IMR-90 (cell line): ENCODE results near the gene UTF1. TPM values are rescaled to one million over a fixed set of nuclear protein-coding genes. Genes with fewer than 3 reads are reported as not detected.

Experiments
- ATAC-seq: fragments of 200-7000 bp; cut with Tn5 transposase; 2 replicates; pipeline ENCODE4 v1.9.1; 2020; ENCODE audit warnings: low read depth, mild to moderate bottlenecking, moderate library complexity
- BruUV-seq: library from RNA; stranded (reverse); fragments of 400-500 nt; replicated peaks from 2 replicates; lab custom pipeline; 2021; lab: Mats Ljungman, UMichigan
- CTCF ChIA-PET: fragments of 300-600 bp; formaldehyde crosslinking; extraction: SDS; loops from one replicate; lab custom pipeline; 2021; ENCODE audit warnings: antibody characterized with exemption; lab: Yijun Ruan, JAX
- POLR2A ChIA-PET: fragments of 300-600 bp; sonication (Branson Sonifier 250); formaldehyde crosslinking; loops from one replicate; lab custom pipeline; 2022; ENCODE audit warnings: antibody characterized with exemption; ENCODE audit not compliant: unreplicated experiment; lab: Charles Lee
- DNase-seq: peaks from one replicate; pipeline ENCODE4 v3.0.0; 2013
- H2AFZ ChIP-seq: replicated peaks from 2 replicates; pipeline ENCODE3; 2013; ENCODE audit warnings: low read length, mild to moderate bottlenecking; ENCODE audit not compliant: poor library complexity
- H2AK5ac ChIP-seq: 2 replicates; pipeline ENCODE4 v1.6.1; 2013; ENCODE audit warnings: low read depth, low read length, inconsistent platforms
- H2AK9ac ChIP-seq: replicated peaks from 2 replicates; pipeline ENCODE3; 2013; ENCODE audit warnings: mild to moderate bottlenecking, low read depth, low read length, moderate library complexity; ENCODE audit not compliant: poor library complexity
- H2BK120ac ChIP-seq: 2 replicates; pipeline ENCODE4 v1.6.1; 2013; ENCODE audit warnings: low read depth, low read length, inconsistent platforms
- H2BK15ac ChIP-seq: 3 replicates; pipeline ENCODE4 v1.6.1; 2013; ENCODE audit warnings: low read depth, low read length, inconsistent platforms
- H2BK20ac ChIP-seq: 2 replicates; pipeline ENCODE4 v1.6.1; 2013; ENCODE audit warnings: low read depth, mild to moderate bottlenecking, inconsistent platforms, low read length, moderate library complexity
- H2BK5ac ChIP-seq: 2 replicates; pipeline ENCODE4 v1.6.1; 2013; ENCODE audit warnings: mild to moderate bottlenecking, low read depth, low read length, inconsistent platforms; ENCODE audit not compliant: poor library complexity, severe bottlenecking
- H3K14ac ChIP-seq: replicated peaks from 2 replicates; pipeline ENCODE4 v1.6.1; 2013; ENCODE audit warnings: low read depth, low read length, inconsistent platforms
- H3K18ac ChIP-seq: 2 replicates; pipeline ENCODE4 v1.6.1; 2013; ENCODE audit warnings: low read depth, low read length, control low read depth
- H3K23ac ChIP-seq: 2 replicates; pipeline ENCODE4 v1.6.1; 2013; ENCODE audit warnings: low read depth, low read length, inconsistent platforms
- H3K27ac ChIP-seq: 2 replicates; pipeline ENCODE4 v1.5.1; 2013; ENCODE audit warnings: mild to moderate bottlenecking, control low read depth, low read length; ENCODE audit not compliant: insufficient read depth
- H3K27me3 ChIP-seq: 2 replicates; pipeline ENCODE4 v1.6.1; 2013; ENCODE audit warnings: low read length; ENCODE audit not compliant: control insufficient read depth, insufficient read depth
- H3K36me3 ChIP-seq: 2 replicates; pipeline ENCODE4 v1.6.1; 2013; ENCODE audit warnings: low read length, mixed read lengths; ENCODE audit not compliant: control insufficient read depth, insufficient read depth
- H3K4ac ChIP-seq: 2 replicates; pipeline ENCODE4 v1.6.1; 2013; ENCODE audit warnings: low read depth, low read length, inconsistent platforms
- H3K4me1 ChIP-seq: 2 replicates; pipeline ENCODE4 v1.6.1; 2013; ENCODE audit warnings: low read length, mixed read lengths; ENCODE audit not compliant: control insufficient read depth, insufficient read depth
- H3K4me2 ChIP-seq: 2 replicates; pipeline ENCODE4 v1.6.1; 2013; ENCODE audit warnings: low read depth, mild to moderate bottlenecking, control low read depth, low read length, moderate library complexity
- H3K4me3 ChIP-seq: 2 replicates; pipeline ENCODE4 v1.5.1; 2013; ENCODE audit warnings: low read depth, mild to moderate bottlenecking, control low read depth, low read length, moderate library complexity; ENCODE audit not compliant: insufficient read depth
- H3K56ac ChIP-seq: 2 replicates; pipeline ENCODE4 v1.6.1; 2013; ENCODE audit warnings: low read length, inconsistent platforms; ENCODE audit not compliant: insufficient read depth; ENCODE audit errors: extremely low read depth
- H3K79me1 ChIP-seq, 2 experiments: 2 replicates each; pipeline ENCODE4 v1.6.1; 2013; ENCODE audit warnings: low read length in 2 of 2, inconsistent platforms in 1 of 2, low read depth in 1 of 2
- H3K9ac ChIP-seq: 2 replicates; pipeline ENCODE4 v1.6.1; 2013; ENCODE audit warnings: low read depth, low read length, control low read depth
- H3K9me1 ChIP-seq: 2 replicates; pipeline ENCODE4 v1.6.1; 2013; ENCODE audit warnings: low read length, inconsistent platforms; ENCODE audit not compliant: insufficient read depth
- H3K9me3 ChIP-seq: 2 replicates; pipeline ENCODE4 v1.6.1; 2013; ENCODE audit warnings: low read length; ENCODE audit not compliant: control insufficient read depth, insufficient read depth
- H4K20me1 ChIP-seq: 2 replicates; pipeline ENCODE4 v1.6.1; 2013; ENCODE audit warnings: low read length, inconsistent platforms; ENCODE audit not compliant: insufficient read depth
- H4K5ac ChIP-seq: 2 replicates; pipeline ENCODE4 v1.6.1; 2013; ENCODE audit warnings: mild to moderate bottlenecking, low read depth, low read length, control low read depth
- H4K8ac ChIP-seq, 2 experiments: 2 replicates each; pipeline ENCODE4 v1.6.1; 2013; ENCODE audit warnings: low read depth in 2 of 2, low read length in 2 of 2, control low read depth in 1 of 2, inconsistent platforms in 1 of 2
- H4K91ac ChIP-seq: 2 replicates; pipeline ENCODE4 v1.6.1; 2013; ENCODE audit warnings: low read depth, low read length, inconsistent platforms; ENCODE audit not compliant: insufficient read depth
- BHLHE40 ChIP-seq: fragments of 150-350 bp; IDR thresholded peaks from 2 replicates; pipeline ENCODE4 v1.6.1; 2016; ENCODE audit warnings: mild to moderate bottlenecking, low read depth, low read length
- CEBPB ChIP-seq: IDR thresholded peaks from 2 replicates; pipeline ENCODE4 v1.6.1; 2012; ENCODE audit warnings: low read depth, low read length, improper control_type of control experiment
- CHD1 ChIP-seq: IDR thresholded peaks from 2 replicates; pipeline ENCODE4 v1.6.1; 2012; ENCODE audit warnings: low read depth, low read length, improper control_type of control experiment
- CTCF ChIP-seq: conservative IDR thresholded peaks from 2 replicates; pipeline ENCODE4 v1.5.1; 2012; ENCODE audit warnings: mild to moderate bottlenecking, low read depth, low read length, improper control_type of control experiment
- ELK1 ChIP-seq: fragments of 150-350 bp; IDR thresholded peaks from 2 replicates; pipeline ENCODE4 v1.6.1; 2016; ENCODE audit warnings: low read depth, mild to moderate bottlenecking, low read length, moderate library complexity, borderline replicate concordance
- FOS ChIP-seq: fragments of 150-350 bp; IDR thresholded peaks from 2 replicates; pipeline ENCODE4 v1.6.1; 2016; ENCODE audit warnings: low read depth, low read length
- MAFK ChIP-seq: IDR thresholded peaks from 2 replicates; pipeline ENCODE4 v1.6.1; 2012; ENCODE audit warnings: low read depth, low read length, improper control_type of control experiment
- MAZ ChIP-seq: IDR thresholded peaks from 2 replicates; pipeline ENCODE4 v1.6.1; 2012; ENCODE audit warnings: low read depth, mild to moderate bottlenecking, low read length, improper control_type of control experiment, moderate library complexity, borderline replicate concordance
- MXI1 ChIP-seq: IDR thresholded peaks from 2 replicates; pipeline ENCODE4 v1.6.1; 2012; ENCODE audit warnings: low read depth, mild to moderate bottlenecking, low read length, moderate library complexity, borderline replicate concordance
- NFE2L2 ChIP-seq: fragments of 150-350 bp; IDR thresholded peaks from 2 replicates; pipeline ENCODE4 v1.6.1; 2016; ENCODE audit warnings: low read depth, mild to moderate bottlenecking, low read length
- POLR2A ChIP-seq: IDR thresholded peaks from 2 replicates; pipeline ENCODE4 v1.6.1; 2012; ENCODE audit warnings: mild to moderate bottlenecking, low read depth, low read length
- RAD21 ChIP-seq: IDR thresholded peaks from 2 replicates; pipeline ENCODE4 v1.6.1; 2012; ENCODE audit warnings: low read length, improper control_type of control experiment
- RCOR1 ChIP-seq: IDR thresholded peaks from 2 replicates; pipeline ENCODE4 v1.6.1; 2012; ENCODE audit warnings: mild to moderate bottlenecking, low read length, improper control_type of control experiment; ENCODE audit not compliant: insufficient replicate concordance
- RFX5 ChIP-seq: IDR thresholded peaks from 2 replicates; pipeline ENCODE4 v1.8.0; 2012; ENCODE audit warnings: low read depth, mild to moderate bottlenecking, low read length, moderate library complexity
- SMC3 ChIP-seq: fragments of 150-350 bp; IDR thresholded peaks from 2 replicates; pipeline ENCODE4 v1.6.1; 2016; ENCODE audit warnings: low read depth, mild to moderate bottlenecking, antibody characterized with exemption, low read length, moderate library complexity
- WGBS, 2 experiments: methylation state at CpG; one replicate each; pipeline versions ENCODE4 v1.1.5 to v1.1.7; 2013; ENCODE audit warnings: missing lambda C conversion rate in 2 of 2; ENCODE audit not compliant: insufficient read length in 1 of 2; ENCODE audit errors: extremely low coverage in 2 of 2; 5-methylcytosine and 5-hydroxymethylcytosine counted together
- dilution Hi-C: fragments of 300-500 bp; cut with HindIII; formaldehyde crosslinking; loops from one replicate; pipeline ENCODE4 v1.14.3; 2018; ENCODE audit warnings: low sequenced_read_pairs; ENCODE audit not compliant: unreplicated experiment
- in situ Hi-C: fragments of 300-500 bp; cut with MboI; formaldehyde crosslinking; loops from 3 replicates; pipeline ENCODE4 v1.14.3; 2019; ENCODE audit warnings: low sequenced_read_pairs, inconsistent platforms, mixed read lengths
- intact Hi-C: fragments of 100-400 bp; cut with micrococcal nuclease; formaldehyde crosslinking; loops from 2 replicates; pipeline ENCODE4 v1.10.0; 2022
- polyA plus RNA-seq, 3 experiments: library from polyadenylated mRNA; depleted of rRNA; stranded (reverse); fragments of >200 nt; gene quantifications; 2 replicates each; pipeline ENCODE4 v1.2.3, GENCODE V29; 2012; ENCODE audit warnings: low replicate concordance in 1 of 3
- total RNA-seq: library from RNA; depleted of rRNA; stranded (reverse); fragments of >200 nt; gene quantifications from 2 replicates; pipeline ENCODE4 v1.2.3, GENCODE V29; 2012
- TF ChIP-seq, protein P1 (sequence below): fragments of 150-350 bp; IDR thresholded peaks from 2 replicates; pipeline ENCODE4 v1.6.1; 2017; ENCODE audit warnings: mild to moderate bottlenecking, antibody characterized with exemption, low read length, low read depth

UTF1 gene
- total and polyA plus RNA-seq, 2 of the 4 experiments (the other 2 are of a cell fraction) = not detected

DNA sequence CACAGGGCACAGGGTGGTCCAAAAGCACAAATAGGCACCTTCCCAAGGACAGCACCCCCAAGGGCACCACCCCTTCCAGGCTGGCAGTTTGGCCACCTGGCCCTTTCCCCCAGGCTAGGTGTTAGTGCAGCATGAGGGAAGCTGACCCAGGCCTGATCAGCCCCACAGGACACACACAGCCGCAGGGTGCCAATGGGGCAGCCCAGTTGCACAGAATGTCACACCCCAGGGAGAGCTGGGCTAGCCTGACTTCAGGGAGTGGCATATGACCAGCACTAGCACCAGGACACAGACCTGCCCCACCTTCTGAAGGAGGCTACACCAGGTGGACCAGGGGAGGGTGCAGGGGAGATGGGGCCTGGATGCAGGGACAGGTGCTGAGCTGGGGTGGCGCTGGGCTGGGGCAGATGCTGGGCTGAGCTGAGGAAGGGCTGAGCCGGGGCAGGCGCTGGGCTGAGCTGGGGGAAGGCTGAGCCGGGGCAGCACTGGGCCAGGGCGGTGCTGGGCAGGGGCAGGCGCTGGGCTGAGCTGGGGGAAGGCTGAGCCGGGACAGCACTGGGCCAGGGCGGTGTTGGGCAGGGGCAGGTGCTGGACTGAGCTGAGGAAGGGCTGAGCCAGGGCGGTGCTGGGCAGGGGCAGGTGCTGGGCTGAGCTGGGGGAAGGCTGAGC is 50.5 kb downstream of the UTF1 start:
- no peak overlapping the region for H4K5ac ChIP-seq
- no peak overlapping the region for H3K9ac ChIP-seq
- H3K18ac ChIP-seq = no peak overlapping the region
- no peak overlapping the region for H4K8ac ChIP-seq
- H3K14ac ChIP-seq = no peak overlapping the region
- dilution Hi-C loops (no loop called here), intact Hi-C loops (no loop called here), in situ Hi-C loops (no loop called here)
- H3K27ac ChIP-seq = no peak overlapping the region
- no peak for TF ChIP-seq RCOR1
- no peak for TF ChIP-seq POLR2A
- no peak for TF ChIP-seq CHD1
- no peak for TF ChIP-seq BHLHE40
- no peak for TF ChIP-seq ELK1
- no peak for TF ChIP-seq FOS
- TF ChIP-seq, protein P1, sequence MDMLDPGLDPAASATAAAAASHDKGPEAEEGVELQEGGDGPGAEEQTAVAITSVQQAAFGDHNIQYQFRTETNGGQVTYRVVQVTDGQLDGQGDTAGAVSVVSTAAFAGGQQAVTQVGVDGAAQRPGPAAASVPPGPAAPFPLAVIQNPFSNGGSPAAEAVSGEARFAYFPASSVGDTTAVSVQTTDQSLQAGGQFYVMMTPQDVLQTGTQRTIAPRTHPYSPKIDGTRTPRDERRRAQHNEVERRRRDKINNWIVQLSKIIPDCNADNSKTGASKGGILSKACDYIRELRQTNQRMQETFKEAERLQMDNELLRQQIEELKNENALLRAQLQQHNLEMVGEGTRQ = no peak
- no peak for TF ChIP-seq MAZ
- no peak for TF ChIP-seq MAFK
- TF ChIP-seq CTCF = no peak
- no peak for TF ChIP-seq RAD21
- no peak for TF ChIP-seq NFE2L2
- TF ChIP-seq RFX5 = no peak
- TF ChIP-seq SMC3 = no peak
- no peak for TF ChIP-seq CEBPB
- no peak for TF ChIP-seq MXI1
- H2AK5ac ChIP-seq = no peak overlapping the region
- 0 out of 2 replicates have a peak, but pooled peaks cover 4% of the 10 kb centered on the region for H3K9me1 ChIP-seq
- CTCF ChIA-PET = no interaction called here
- H3K27me3 ChIP-seq = peaks cover 9% of the 10 kb centered on the region
- WGBS, 2 experiments = 86% methylated on average over 6 of the region's 10 CpGs; no CpG with 5 or more reads in 1 of the 2 experiments
- H3K56ac ChIP-seq = no peak overlapping the region
- no peak overlapping the region for H2BK5ac ChIP-seq
- H3K79me1 ChIP-seq = peaks cover 0 to 3% of the 10 kb centered on the region in 2 experiments; a peak in 2 of 4 replicates
- H4K20me1 ChIP-seq = peaks cover 7% of the 10 kb centered on the region; the same call in 1 of the 2 replicates
- POLR2A ChIA-PET = no interaction called here
- peaks cover 10% of the 10 kb centered on the region for H3K4me1 ChIP-seq
- H3K4ac ChIP-seq = no peak overlapping the region
- no peak overlapping the region for H3K4me2 ChIP-seq
- no peak for DNase-seq
- peaks cover 58% of the 10 kb centered on the region for H3K36me3 ChIP-seq
- no peak overlapping the region for H4K91ac ChIP-seq
- H2AK9ac ChIP-seq = no peak overlapping the region
- H2BK15ac ChIP-seq = no peak overlapping the region
- no peak overlapping the region for H3K23ac ChIP-seq
- no peak overlapping the region for H2BK120ac ChIP-seq
- no peak overlapping the region for H3K4me3 ChIP-seq
- no peaks in the 10 kb centered on the region for H3K9me3 ChIP-seq
- H2BK20ac ChIP-seq = no peak overlapping the region
- no peak for ATAC-seq
- H2AFZ ChIP-seq = no peak overlapping the region
- BruUV-seq = no TSS peak
